GM19035 (cell line): ENCODE results near the gene NPL.

Experiments used
- ATAC-seq: cut with Tn5 transposase; IDR thresholded peaks from one replicate; pipeline ENCODE4 v1.9.1; 2021; ENCODE audit not compliant: unreplicated experiment

The NPL gene

GRCh38 chr1:182789138-182790076 lies at the start of gene NPL:
NPL (plus strand) TSS chr1:182789773; CDS start chr1:182794372, 4,599 bp downstream.
- peak; percentile 91 for ATAC-seq

- no peak for ATAC-seq
Observed at GRCh38 chr1:182740120-182740519, 49.5 kb upstream of the NPL start.

GRCh38 chr1:182742780-182743179 lies 46.8 kb upstream of the NPL start:
- ATAC-seq: no peak

DNA sequence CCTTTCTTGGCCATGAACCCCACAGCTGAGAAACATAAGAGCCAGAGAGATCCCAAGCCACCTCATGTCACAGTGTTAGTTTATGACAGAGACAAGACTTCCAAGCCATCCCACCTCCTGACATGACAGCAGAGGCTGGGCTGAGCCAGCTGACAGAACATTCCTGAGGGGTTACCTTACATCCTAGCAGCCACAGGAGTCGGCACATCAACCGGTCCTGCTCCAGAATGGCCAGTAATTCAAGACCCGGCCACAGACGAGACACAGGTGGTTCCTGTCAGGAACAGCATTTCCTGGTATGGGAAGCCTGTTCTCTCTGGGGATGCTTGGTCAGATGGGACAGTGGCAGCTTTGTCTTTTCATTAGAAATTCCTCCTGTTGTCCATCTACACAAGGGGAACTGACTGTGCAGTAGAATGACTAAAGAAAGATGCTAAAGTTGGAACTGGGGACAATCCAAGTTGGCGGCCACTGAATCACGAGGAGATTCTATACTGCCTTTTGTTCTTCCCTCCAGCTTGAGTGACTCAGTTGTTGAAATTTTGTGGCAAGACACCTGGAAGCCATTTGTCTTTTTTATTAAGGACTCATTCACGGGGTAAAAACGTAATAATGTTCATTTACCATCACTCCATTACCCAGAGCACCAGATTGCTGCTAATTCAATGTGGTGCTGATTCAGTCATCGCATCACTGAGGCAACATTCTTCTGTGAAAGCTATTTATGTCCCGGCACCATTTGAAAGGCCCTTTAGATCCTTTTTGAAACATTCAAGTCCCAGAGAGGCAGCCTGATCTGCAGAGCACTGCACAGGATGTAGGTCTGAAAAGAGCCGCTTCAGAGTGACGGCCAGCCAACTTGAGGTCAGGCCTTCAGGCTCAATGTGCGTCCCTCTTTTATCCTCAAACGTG lies 37.2 kb upstream of the NPL start:
- no peak for ATAC-seq

DNA sequence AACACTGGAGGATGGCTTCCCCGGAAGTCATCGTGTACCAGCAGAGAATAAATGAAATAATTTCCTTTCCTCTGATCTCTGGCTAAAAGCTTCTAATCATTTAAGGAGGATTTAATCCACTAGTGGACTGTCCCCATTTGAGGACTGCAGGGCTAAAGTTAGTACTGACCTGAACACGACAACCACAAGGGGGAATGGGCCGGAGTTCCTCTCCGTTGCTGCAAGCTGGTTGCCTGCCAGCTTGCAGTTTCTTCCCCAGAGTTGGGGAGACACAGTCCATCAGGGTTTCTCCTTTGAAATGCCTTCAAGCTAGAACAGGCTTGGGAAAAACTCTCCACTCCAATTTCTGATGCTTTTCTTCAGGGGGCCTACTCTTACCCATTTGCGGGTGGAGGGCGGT lies 35.5 kb upstream of the NPL start:
- no peak for ATAC-seq

DNA sequence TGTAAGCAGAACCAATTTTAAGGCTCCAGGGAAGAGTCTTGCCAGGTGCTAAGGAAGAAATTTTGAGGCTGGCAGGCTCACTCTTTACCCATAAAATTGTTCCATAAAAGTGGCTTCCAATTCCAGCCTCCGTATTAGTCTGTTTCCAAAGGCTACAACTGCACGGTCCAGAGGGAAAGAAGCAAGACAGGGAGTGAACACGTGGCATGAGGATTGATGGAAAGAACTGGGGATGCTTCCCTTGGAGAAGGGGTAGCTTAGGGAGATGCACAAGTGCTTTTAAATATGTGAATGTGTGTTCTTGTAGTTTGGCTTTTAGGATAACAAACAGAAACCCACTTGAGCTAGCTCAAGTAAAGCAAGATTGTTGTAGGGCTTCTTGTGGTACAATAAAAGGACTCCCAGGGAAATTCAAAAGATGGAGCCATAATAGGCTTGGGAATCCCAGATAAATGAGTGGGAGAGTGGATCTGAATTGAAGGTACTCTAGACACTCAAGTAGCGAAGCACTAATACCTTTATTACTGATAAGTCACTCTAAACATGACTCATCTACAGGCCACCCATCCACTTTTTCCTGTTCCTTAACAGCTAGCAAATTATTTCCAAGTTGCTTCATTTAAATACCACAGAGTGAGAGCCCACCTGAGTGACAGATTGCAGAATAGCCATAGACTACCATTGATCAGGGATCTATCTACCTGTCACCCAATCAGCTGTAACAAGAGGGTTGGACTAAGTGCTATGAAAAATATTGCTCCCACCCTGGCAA lies 34.8 kb upstream of the NPL start:
- no peak for ATAC-seq

DNA sequence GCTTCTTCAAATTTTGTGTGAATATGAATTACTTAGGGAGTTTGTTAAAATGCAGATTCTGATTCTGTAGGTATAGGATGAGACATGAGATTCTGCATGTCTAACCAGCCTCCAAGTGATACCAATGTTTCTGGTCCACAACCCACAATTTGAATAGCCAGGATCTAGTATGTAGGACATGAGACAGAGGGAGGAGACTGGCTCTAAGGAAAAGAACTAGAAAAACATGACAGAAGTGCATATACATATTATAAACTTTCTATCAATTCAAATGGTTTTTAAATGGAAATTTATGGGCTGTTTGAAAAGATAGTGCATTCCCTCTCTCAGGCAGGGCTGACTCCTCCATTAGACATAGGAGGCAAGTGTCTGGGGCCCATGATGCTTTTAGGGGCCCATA lies 33.9 kb upstream of the NPL start:
- ATAC-seq: no peak

DNA sequence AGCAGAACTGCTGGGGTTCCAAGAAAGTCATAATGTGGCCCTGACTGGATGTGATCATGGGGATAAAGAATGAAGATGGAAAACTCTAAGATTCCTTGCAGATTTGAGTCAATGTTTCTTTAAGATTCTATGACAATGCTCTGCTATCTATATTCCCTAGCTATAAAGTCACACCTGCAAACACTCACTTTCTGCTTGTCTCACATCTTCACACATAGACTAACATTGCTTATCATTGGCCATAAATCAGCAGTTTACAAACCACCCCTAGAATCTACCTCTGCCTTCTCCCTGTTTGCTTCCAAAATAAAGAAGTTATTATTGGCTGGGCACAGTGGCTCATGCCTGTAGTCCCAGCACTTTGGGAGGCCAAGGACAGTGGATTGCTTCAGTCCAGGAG lies 33.1 kb upstream of the NPL start:
- no peak for ATAC-seq

DNA sequence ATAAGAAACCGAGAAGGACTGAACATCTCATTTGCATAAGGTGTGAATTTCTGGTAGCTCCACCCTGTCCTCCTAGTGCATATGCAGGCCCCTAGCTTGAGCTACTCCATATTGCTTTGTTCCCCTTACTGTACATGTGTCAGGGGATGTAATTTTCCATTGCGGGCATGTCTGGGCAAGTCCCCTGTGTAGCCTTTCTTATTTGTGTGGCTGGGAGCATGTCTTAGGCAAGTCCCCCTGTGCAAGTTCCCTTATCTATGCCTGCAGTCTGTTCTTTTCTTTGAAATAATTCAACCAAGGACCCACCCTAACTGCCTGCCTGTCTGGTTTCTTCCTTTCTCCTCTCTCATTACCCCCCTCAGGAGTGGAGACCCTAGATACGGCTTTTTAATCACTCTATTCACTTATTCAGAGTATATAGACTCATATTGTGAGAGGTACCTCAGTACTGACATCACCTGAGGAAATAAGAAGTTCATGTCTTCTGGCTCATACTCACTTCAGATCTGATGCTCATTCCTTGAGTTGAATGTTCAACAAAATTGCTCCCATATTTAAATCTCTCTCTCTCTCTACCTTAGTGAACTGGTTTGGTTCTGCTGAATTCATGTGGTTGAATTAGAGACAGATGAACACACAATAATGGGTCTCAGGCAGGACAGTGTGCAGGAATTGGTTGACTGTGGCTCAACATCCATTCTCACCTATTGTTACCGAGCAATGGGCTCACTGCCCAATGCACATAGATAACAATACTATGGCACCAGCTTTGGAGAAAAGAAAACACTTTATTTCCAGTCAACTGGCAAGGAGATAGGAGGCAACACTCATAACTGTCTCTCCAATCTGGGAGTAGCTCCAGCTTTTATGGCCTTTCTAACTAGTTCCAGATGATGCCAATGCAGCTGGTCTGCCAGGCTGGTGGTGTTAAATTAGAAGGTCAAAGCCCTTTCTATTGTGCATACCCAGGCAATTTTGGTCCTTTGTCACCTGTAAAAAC lies 27.9 kb upstream of the NPL start:
- ATAC-seq: no peak

- ATAC-seq: no peak
Observed at GRCh38 chr1:182762536-182762935, 27.0 kb upstream of the NPL start.

GRCh38 chr1:182764029-182764727 lies 25.4 kb upstream of the NPL start:
- no peak for ATAC-seq

DNA sequence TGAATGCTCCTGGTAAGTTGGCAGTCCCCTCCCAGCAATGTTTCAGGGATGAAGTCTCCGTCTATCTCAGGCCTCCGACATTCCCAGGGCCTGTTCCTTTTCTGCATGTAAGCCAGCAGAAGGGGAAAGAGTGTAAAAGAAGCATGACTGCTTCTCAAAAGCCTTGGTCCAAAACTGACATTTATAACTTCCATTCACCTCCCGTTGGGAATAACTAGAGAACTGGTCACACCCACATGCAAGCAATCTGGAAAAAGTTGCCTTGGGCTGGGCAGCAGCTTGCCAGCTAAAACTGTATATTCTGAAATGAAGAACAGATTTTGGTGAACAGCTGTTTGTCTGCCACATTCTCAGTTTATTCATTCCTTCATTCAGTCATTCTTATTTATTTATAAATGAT lies 24.2 kb upstream of the NPL start:
- ATAC-seq: no peak

- no peak for ATAC-seq
Observed at GRCh38 chr1:182766050-182766449, 23.5 kb upstream of the NPL start.

- no peak for ATAC-seq
Observed at GRCh38 chr1:182766881-182767645, 22.5 kb upstream of the NPL start.

- ATAC-seq: no peak
Observed at GRCh38 chr1:182768963-182769362, 20.6 kb upstream of the NPL start.

- ATAC-seq: no peak
Observed at GRCh38 chr1:182770232-182770631, 19.3 kb upstream of the NPL start.

DNA sequence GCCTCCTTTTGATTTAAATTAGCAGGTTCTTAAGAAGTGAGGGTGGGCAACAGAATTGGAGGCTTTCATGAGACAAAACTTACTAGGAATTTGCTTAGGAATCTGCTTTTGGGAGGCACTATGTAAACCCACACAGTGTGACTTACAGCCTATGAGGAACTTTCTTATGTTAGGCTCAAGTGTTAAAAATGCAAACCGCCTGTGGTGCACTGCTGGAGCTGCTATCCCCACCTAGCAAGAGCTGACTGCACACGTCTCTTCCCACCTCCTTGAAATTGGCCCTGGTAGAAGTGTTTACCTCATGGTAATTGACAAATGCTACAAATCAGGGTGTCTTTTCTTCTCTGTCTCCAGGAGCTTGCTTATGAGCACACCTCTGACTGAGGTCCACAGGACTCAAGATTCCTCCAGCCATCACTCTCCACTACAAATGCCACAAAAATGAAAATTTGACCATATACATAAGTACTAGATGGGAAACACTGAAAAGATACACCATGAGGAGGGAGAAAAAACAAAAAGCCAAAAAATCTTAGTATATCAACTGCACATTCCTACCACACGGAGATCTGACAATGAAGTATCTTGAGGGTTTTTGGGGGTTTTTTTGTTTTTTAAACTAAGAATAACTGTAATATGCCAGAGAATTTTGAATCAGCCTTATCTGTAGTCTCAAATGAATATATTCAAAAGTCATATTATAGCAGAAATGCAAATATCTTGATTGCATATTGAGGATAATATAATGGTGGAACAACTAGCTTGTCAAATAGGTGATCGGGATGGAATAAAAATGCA lies 18.2 kb upstream of the NPL start:
- ATAC-seq: no peak

DNA sequence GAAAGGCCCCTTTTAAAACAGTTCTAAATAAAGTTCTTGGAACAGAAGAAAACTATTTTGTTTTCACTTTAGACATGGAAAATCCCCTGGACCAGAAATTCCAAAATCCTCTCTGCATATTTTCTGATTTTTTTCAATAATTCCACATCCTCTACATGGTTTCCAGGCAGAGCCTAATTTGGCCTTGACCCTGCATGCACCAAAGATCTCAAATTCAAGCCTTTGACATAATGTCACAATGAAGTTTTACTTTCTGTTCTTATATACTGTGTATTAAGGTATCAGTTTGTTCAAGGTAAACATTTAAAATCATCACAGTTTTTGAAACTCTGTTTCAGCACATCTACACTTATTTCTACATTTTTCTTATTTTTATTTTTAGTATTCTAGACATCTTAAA lies 12.2 kb upstream of the NPL start:
- ATAC-seq: no peak
